ENCODE measurements around the gene TCEA3. TPM values are rescaled to one million over a fixed set of nuclear protein-coding genes. Genes with fewer than 3 reads are reported as not detected.

Gene TCEA3
- total RNA-seq, 1 donor from 2014 or later, result 3.3 TPM

DNA sequence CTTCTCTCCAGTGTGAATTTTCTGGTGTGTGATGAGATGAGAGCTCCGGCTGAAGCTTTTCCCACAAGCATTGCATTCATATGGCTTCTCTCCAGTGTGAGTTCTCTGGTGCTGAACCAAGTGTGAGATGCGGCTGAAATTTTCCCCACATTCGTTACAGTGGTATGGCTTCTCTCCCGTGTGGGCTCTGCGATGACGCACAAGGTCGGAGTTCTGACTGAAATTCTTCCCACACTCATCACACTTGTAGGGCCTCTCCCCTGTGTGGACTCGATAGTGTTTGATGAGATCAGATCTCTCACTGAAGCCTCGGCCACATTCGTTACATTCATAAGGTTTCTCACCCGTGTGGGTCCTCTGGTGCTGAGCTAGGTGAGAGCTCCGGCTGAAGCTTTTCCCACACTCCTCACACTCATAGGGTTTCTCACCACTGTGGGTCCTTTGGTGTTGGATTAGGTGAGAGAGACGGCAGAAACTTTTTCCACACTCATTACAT, 62.3 kb downstream of the TCEA3 start:
- peaks cover 72% of the 10 kb centered on the region for H3K9me3 Mint-ChIP-seq (ENCODE audit: unreplicated experiment)
- no peak overlapping the region for H3K27ac ChIP-seq (ENCODE audit: low read depth, low read length)
- no peak overlapping the region for H3K4me2 ChIP-seq (ENCODE audit: low read length)
- FAIRE-seq, result no peak
- peak overlapping the region; percentile 53 for H3K27ac Mint-ChIP-seq (ENCODE audit: unreplicated experiment)
- H4K20me1 ChIP-seq (ENCODE audit: insufficient read depth, low read length), result peaks cover 4% of the 10 kb centered on the region
- peaks cover 79% of the 10 kb centered on the region for H3K36me3 Mint-ChIP-seq (ENCODE audit: low read depth, unreplicated experiment)
- no peak overlapping the region for H3K9ac ChIP-seq (ENCODE audit: low read length)
- no peak overlapping the region for H2AFZ ChIP-seq (ENCODE audit: low read depth, low read length)
- TF ChIP-seq, protein P1, sequence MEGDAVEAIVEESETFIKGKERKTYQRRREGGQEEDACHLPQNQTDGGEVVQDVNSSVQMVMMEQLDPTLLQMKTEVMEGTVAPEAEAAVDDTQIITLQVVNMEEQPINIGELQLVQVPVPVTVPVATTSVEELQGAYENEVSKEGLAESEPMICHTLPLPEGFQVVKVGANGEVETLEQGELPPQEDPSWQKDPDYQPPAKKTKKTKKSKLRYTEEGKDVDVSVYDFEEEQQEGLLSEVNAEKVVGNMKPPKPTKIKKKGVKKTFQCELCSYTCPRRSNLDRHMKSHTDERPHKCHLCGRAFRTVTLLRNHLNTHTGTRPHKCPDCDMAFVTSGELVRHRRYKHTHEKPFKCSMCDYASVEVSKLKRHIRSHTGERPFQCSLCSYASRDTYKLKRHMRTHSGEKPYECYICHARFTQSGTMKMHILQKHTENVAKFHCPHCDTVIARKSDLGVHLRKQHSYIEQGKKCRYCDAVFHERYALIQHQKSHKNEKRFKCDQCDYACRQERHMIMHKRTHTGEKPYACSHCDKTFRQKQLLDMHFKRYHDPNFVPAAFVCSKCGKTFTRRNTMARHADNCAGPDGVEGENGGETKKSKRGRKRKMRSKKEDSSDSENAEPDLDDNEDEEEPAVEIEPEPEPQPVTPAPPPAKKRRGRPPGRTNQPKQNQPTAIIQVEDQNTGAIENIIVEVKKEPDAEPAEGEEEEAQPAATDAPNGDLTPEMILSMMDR (IDR thresholded peaks at IDR 0.05; ENCODE audit: insufficient read depth, low read depth, low read length), result no peak
- TF ChIP-seq EZH2 (IDR thresholded peaks at IDR 0.05; ENCODE audit: insufficient read depth, low read length), result no peak
- H3K36me3 ChIP-seq (ENCODE audit: insufficient read depth, low read length), result peaks cover 67% of the 10 kb centered on the region
- peaks cover 51% of the 10 kb centered on the region for H3K9me3 ChIP-seq (ENCODE audit: insufficient read depth, low read depth, low read length)
- H3K27me3 ChIP-seq (ENCODE audit: insufficient read depth, low read length), result no peaks in the 10 kb centered on the region
- H3K4me3 ChIP-seq (ENCODE audit: insufficient read depth, low read depth, low read length), result no peak overlapping the region
- H3K4me1 ChIP-seq (ENCODE audit: insufficient read depth, low read length), result peaks cover 2% of the 10 kb centered on the region
- H3K4me1 Mint-ChIP-seq (ENCODE audit: low read depth, unreplicated experiment), result peaks cover 10% of the 10 kb centered on the region
- no peak for DNase-seq (ENCODE audit: low read depth)
- H3K4me3 Mint-ChIP-seq (ENCODE audit: unreplicated experiment), result peak overlapping the region; percentile 12
- H3K79me2 ChIP-seq (ENCODE audit: insufficient read depth, low read length), result peaks cover 43% of the 10 kb centered on the region
- no peaks in the 10 kb centered on the region for H3K27me3 Mint-ChIP-seq (ENCODE audit: low read depth, unreplicated experiment)

DNA sequence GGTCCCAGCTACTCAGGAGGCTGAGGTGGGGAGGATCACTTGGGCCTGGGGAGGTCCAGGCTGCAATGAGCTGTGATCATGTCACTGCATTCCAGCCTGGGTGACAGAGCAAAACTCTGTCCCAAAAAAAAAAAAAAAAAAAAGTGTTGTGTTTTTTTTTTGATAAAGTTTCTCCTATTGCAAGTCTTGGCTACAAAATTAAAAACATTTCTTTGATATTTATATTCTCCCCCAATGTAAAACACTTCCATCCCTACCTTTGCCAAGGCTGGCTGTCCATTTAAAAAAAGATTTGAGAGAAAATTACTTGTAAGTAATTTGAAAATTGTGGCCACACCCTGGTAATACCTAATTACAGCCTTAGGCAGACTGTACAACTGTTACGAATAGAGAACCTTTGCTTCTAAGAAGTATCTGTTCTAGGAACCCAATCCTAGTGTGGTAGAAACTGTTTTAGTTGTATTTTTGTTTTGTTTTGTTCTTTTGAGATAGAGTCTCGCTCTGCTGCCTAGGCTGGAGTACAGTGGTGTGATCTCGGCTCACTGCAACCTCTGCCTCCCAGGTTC, 66.2 kb downstream of the TCEA3 start:
- peaks cover 4% of the 10 kb centered on the region for H3K27me3 Mint-ChIP-seq (ENCODE audit: low read depth, unreplicated experiment)
- H3K4me3 Mint-ChIP-seq (ENCODE audit: unreplicated experiment), result no peak overlapping the region
- H3K4me1 Mint-ChIP-seq (ENCODE audit: low read depth, unreplicated experiment), result no peaks in the 10 kb centered on the region
- no peak overlapping the region for H3K27ac ChIP-seq (ENCODE audit: low read depth, low read length)
- no peak overlapping the region for H3K9ac ChIP-seq (ENCODE audit: low read length)
- peaks cover 39% of the 10 kb centered on the region for H3K9me3 ChIP-seq (ENCODE audit: insufficient read depth, low read depth, low read length)
- peaks cover 26% of the 10 kb centered on the region for H3K79me2 ChIP-seq (ENCODE audit: insufficient read depth, low read length)
- no peaks in the 10 kb centered on the region for H3K27me3 ChIP-seq (ENCODE audit: insufficient read depth, low read length)
- no peak overlapping the region for H3K27ac Mint-ChIP-seq (ENCODE audit: unreplicated experiment)
- H3K4me3 ChIP-seq (ENCODE audit: insufficient read depth, low read depth, low read length), result no peak overlapping the region
- no peak overlapping the region for H2AFZ ChIP-seq (ENCODE audit: low read depth, low read length)
- no peak for FAIRE-seq
- peaks cover 60% of the 10 kb centered on the region for H3K36me3 Mint-ChIP-seq (ENCODE audit: low read depth, unreplicated experiment)
- TF ChIP-seq EZH2 (IDR thresholded peaks at IDR 0.05; ENCODE audit: insufficient read depth, low read length), result no peak
- TF ChIP-seq, protein P1 (IDR thresholded peaks at IDR 0.05; ENCODE audit: insufficient read depth, low read depth, low read length), result no peak
- H3K4me1 ChIP-seq (ENCODE audit: insufficient read depth, low read length), result no peaks in the 10 kb centered on the region
- peaks cover 4% of the 10 kb centered on the region for H4K20me1 ChIP-seq (ENCODE audit: insufficient read depth, low read length)
- DNase-seq (ENCODE audit: low read depth), result no peak
- peaks cover 42% of the 10 kb centered on the region for H3K36me3 ChIP-seq (ENCODE audit: insufficient read depth, low read length)
- H3K9me3 Mint-ChIP-seq (ENCODE audit: unreplicated experiment), result peaks cover 46% of the 10 kb centered on the region
- H3K4me2 ChIP-seq (ENCODE audit: low read length), result no peak overlapping the region

All from astrocyte (in vitro differentiated cells and primary cell).